Measurements from ENCODE around the gene ALPG. TPM values are rescaled to one million over a fixed set of nuclear protein-coding genes. Genes with fewer than 3 reads are reported as not detected.
"Not testable (repeated sequence)": the region's sequence is repeated elsewhere in the genome, so short reads cannot be mapped to it uniquely, and the experiment has no call there.

The ALPG gene
- not detected for total RNA-seq
- 0 reads per million in 2 donors for total RNA-seq

- Mint-ChIP-seq H3K27me3 (peaks cover 20% of the 10 kb centered on the region), H3K36me3 (ENCODE audit: low read depth) (no peaks in the 10 kb centered on the region), H3K4me3 (no peak within 1 kb of the TSS), H3K4me1 (peaks cover 2% of the 10 kb centered on the region), H3K27ac (no peak within 1 kb of the TSS)
- H3K9me3 ChIP-seq (ENCODE audit: control insufficient read depth, low read length, poor library complexity, severe bottlenecking) = no peaks in the 10 kb centered on the region
- no peak for DNase-seq
- no peak for ATAC-seq
Observed at GRCh38 chr2:232406556-232407310, at the start of gene ALPG. TSS of gene ALPG (plus strand) at chr2:232406844. CDS start at chr2:232406895, 51 bp downstream.

GRCh38 chr2:232361646-232362045 lies 45.0 kb upstream of the ALPG start:
- H3K9me3 ChIP-seq (ENCODE audit: control insufficient read depth, low read length, poor library complexity, severe bottlenecking) = no peaks in the 10 kb centered on the region
- Mint-ChIP-seq H3K27me3 (peaks cover 4% of the 10 kb centered on the region), H3K4me3 (no peak overlapping the region), H3K27ac (no peak overlapping the region), H3K4me1 (peaks cover 12% of the 10 kb centered on the region), H3K36me3 (ENCODE audit: low read depth) (no peaks in the 10 kb centered on the region)
- ATAC-seq (no peak), DNase-seq (no peak)

GRCh38 chr2:232362174-232362900 lies 44.3 kb upstream of the ALPG start:
- H3K27ac Mint-ChIP-seq = no peak overlapping the region
- H3K27me3 Mint-ChIP-seq = no peaks in the 10 kb centered on the region
- ATAC-seq (no peak), DNase-seq (no peak)
- H3K9me3 ChIP-seq (ENCODE audit: control insufficient read depth, low read length, poor library complexity, severe bottlenecking) = no peaks in the 10 kb centered on the region
- peaks cover 12% of the 10 kb centered on the region for H3K4me1 Mint-ChIP-seq
- H3K4me3 Mint-ChIP-seq = peak overlapping the region; percentile 65
- H3K36me3 Mint-ChIP-seq (ENCODE audit: low read depth) = no peaks in the 10 kb centered on the region

DNA sequence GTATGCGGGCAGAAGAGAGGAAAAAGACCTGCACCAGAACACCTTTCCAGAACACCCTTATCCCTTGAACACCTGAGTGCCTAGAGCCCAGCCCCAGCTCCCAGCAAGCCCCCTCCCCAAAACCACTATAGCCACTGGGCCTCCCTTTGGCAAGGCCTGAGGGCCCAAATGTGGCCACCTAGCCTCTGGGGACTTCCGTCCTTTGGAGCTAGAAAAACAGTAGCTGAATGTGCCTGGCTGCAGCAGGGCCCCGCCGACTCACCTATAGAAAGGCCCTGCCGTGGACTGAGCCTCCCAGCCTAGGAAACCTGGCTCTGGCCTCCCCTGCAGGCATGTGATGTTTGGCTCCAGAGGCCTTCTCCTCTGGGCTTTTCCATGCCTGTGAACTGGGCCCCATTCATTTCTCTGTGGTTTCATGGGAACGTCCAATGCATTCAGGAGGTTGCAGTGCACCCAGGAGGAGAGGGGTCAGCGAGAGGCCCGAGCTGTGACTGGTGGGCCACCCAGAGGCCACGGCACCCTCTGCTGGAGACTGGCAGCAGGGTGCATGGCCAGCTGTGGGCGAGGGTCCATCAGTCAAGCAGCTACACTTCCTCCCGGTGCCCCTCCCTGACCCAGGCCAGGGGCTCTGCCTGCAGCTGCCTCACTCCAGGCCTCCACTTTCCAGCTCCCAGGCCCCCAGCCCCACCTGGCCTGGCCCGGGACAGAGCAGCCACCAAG lies 43.4 kb upstream of the ALPG start:
- peaks cover 12% of the 10 kb centered on the region for H3K4me1 Mint-ChIP-seq
- not testable (repeated sequence) for H3K36me3 Mint-ChIP-seq (ENCODE audit: low read depth); DNase-seq; ATAC-seq; H3K27me3 Mint-ChIP-seq; H3K9me3 ChIP-seq (ENCODE audit: control insufficient read depth, low read length, poor library complexity, severe bottlenecking)
- H3K27ac Mint-ChIP-seq = peak overlapping the region; percentile 82
- H3K4me3 Mint-ChIP-seq = peak overlapping the region; percentile 93

DNA sequence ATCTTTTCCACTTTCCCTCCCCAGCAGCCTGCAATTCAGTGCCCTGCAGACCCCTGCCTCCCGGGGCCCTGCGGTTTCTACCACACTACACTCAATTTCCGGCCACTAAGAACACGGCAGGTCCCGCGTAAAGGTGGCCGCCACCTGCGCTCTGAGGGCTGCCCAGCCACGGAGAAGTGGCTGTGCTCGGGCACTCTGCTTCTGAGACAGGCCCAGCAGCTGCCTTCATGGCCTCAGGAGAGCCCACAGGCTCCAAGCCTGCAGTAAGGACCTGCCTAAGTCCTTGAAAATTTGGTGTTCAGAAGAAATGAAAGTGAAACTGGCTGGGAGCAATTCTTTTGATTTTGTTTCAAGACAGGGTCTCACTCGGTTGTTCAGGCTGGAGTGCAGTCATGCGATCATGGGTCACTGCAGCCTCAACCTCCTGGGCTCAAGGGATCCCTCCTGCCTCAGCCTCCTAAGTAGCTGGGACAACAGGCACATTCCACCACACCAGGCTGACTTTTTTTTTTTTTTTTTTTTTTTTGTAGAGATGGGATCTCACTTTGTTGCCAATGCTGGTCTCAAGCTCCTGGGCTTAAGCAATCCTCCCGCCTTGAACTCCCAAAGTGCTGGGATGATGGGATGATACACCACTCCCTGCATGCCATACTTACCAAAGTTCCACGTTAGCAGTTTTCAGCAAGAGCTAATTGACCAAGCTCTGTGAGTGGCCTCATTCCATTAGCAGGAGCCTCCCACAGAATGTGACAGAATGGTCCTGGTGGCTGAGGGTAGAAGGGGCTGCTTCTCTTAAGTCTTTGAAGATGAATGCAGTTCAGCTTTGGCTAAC lies 42.6 kb upstream of the ALPG start:
- Mint-ChIP-seq H3K4me1 (peaks cover 12% of the 10 kb centered on the region), H3K36me3 (ENCODE audit: low read depth) (no peaks in the 10 kb centered on the region), H3K27ac (peak overlapping the region; percentile 82), H3K4me3 (peak overlapping the region; percentile 93), H3K27me3 (no peaks in the 10 kb centered on the region)
- DNase-seq (no peak), ATAC-seq (peak; percentile 30)
- no peaks in the 10 kb centered on the region for H3K9me3 ChIP-seq (ENCODE audit: control insufficient read depth, low read length, poor library complexity, severe bottlenecking)

DNA sequence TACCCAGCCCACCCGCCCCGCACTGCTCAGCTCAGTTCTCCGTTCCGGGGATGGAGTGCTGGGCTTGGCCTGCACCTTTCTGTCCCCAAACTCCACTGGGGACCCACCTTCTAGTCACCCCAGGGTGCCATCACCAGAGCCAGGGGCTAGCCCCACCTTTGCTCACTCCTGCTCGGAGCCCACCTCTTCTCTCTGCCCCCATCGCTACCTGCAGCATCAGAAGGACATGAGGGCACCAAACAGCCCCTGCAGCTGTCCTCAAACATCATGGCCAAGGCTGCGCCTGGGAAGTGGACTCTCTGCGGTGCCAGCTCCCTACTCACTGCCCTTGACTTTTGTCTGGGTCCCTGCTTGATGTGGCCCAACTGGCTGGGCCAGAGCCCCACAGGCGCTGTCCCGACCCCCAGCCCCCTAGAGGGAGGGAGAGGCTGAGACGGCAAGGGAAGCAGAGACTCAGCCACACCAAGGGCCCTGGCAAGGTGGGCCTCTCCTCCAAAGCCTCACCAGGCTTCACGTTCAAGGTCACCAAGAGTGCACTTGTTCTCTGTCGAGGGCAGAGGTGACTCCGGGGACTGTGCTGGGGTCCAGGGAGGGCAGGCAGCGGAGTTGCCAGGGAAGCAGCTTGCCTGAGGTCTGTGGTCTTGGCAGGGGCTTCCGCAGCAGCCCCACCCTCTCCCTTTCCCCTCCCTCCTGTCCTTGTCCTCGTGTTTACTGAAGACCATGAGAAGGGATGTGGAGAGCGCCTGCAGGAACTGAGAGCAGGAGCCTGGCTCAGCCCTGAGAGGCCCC lies 41.6 kb upstream of the ALPG start:
- not testable (repeated sequence) for H3K27me3 Mint-ChIP-seq; H3K9me3 ChIP-seq (ENCODE audit: control insufficient read depth, low read length, poor library complexity, severe bottlenecking); ATAC-seq; H3K36me3 Mint-ChIP-seq (ENCODE audit: low read depth); H3K27ac Mint-ChIP-seq; DNase-seq
- Mint-ChIP-seq H3K4me3 (peak overlapping the region; percentile 41), H3K4me1 (peaks cover 12% of the 10 kb centered on the region)

GRCh38 chr2:232365621-232366321 lies 40.9 kb upstream of the ALPG start:
- no peak overlapping the region for H3K27ac Mint-ChIP-seq
- H3K4me1 Mint-ChIP-seq = peaks cover 12% of the 10 kb centered on the region
- ATAC-seq = peak; percentile 63
- H3K27me3 Mint-ChIP-seq = no peaks in the 10 kb centered on the region
- H3K36me3 Mint-ChIP-seq (ENCODE audit: low read depth) = no peaks in the 10 kb centered on the region
- H3K9me3 ChIP-seq (ENCODE audit: control insufficient read depth, low read length, poor library complexity, severe bottlenecking) = no peaks in the 10 kb centered on the region
- H3K4me3 Mint-ChIP-seq = no peak overlapping the region
- no peak for DNase-seq

DNA sequence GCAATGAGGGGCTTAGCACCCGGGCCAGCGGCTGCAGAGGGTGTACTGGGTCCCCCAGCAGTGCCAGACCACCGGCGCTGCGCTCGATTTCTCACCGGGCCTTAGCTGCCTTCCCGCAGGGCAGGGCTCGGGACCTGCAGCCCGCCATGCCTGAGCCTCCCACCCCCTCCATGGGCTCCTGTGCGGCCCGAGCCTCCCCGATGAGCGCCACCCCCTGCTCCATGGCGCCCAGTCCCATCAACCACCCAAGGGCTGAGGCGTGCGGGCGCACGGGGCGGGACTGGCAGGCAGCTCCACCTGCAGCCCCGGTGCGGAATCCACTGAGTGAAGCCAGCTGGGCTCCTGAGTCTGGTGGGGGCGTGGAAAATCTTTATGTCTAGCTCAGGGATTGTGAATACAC lies 40.2 kb upstream of the ALPG start:
- not testable (repeated sequence) for H3K9me3 ChIP-seq (ENCODE audit: control insufficient read depth, low read length, poor library complexity, severe bottlenecking); DNase-seq; ATAC-seq; H3K36me3 Mint-ChIP-seq (ENCODE audit: low read depth); H3K27ac Mint-ChIP-seq; H3K27me3 Mint-ChIP-seq; H3K4me3 Mint-ChIP-seq
- H3K4me1 Mint-ChIP-seq = peaks cover 12% of the 10 kb centered on the region

DNA sequence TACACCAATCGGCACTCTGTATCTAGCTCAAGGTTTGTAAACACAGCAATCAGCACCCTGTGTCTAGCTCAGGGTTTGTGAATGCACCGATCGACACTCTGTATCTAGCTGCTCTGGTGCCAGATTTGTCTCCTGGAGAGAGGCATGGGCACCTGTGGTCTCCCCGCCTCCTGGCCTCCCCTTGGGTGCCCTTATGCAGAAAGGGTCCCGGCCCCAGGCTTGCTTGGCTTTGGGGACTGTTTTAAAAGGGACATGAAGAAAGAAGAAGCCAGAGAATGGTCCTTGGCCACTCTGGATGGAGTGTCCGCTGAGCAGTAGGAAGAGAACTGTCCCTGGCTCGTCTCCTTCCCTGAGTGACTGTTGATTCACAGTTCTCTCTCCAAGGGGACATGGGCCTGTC lies 39.6 kb upstream of the ALPG start:
- H3K27me3 Mint-ChIP-seq = no peaks in the 10 kb centered on the region
- no peaks in the 10 kb centered on the region for H3K36me3 Mint-ChIP-seq (ENCODE audit: low read depth)
- ATAC-seq = no peak
- H3K9me3 ChIP-seq (ENCODE audit: control insufficient read depth, low read length, poor library complexity, severe bottlenecking) = no peaks in the 10 kb centered on the region
- peaks cover 12% of the 10 kb centered on the region for H3K4me1 Mint-ChIP-seq
- no peak for DNase-seq
- no peak overlapping the region for H3K4me3 Mint-ChIP-seq
- no peak overlapping the region for H3K27ac Mint-ChIP-seq

- Mint-ChIP-seq H3K36me3 (ENCODE audit: low read depth) (no peaks in the 10 kb centered on the region), H3K4me1 (peaks cover 12% of the 10 kb centered on the region), H3K4me3 (peak overlapping the region; percentile 21), H3K27me3 (no peaks in the 10 kb centered on the region), H3K27ac (no peak overlapping the region)
- ATAC-seq (no peak), DNase-seq (no peak)
- no peaks in the 10 kb centered on the region for H3K9me3 ChIP-seq (ENCODE audit: control insufficient read depth, low read length, poor library complexity, severe bottlenecking)
Observed at GRCh38 chr2:232367591-232368233, 38.9 kb upstream of the ALPG start.

GRCh38 chr2:232368311-232368731 lies 38.3 kb upstream of the ALPG start:
- no peaks in the 10 kb centered on the region for H3K9me3 ChIP-seq (ENCODE audit: control insufficient read depth, low read length, poor library complexity, severe bottlenecking)
- Mint-ChIP-seq H3K36me3 (ENCODE audit: low read depth) (no peaks in the 10 kb centered on the region), H3K4me1 (peaks cover 12% of the 10 kb centered on the region), H3K4me3 (peak overlapping the region; percentile 21), H3K27ac (no peak overlapping the region), H3K27me3 (no peaks in the 10 kb centered on the region)
- DNase-seq (no peak), ATAC-seq (no peak)
